IMR-90 (cell line): ENCODE results near the gene TUBB4A.

Source experiments
- BHLHE40 ChIP-seq: fragments of 150-350 bp; IDR thresholded peaks from 2 replicates; pipeline ENCODE4 v1.6.1; 2016; ENCODE audit warnings: mild to moderate bottlenecking, low read depth, low read length
- CEBPB ChIP-seq: IDR thresholded peaks from 2 replicates; pipeline ENCODE4 v1.6.1; 2012; ENCODE audit warnings: low read depth, low read length, improper control_type of control experiment
- CTCF ChIP-seq: conservative IDR thresholded peaks from 2 replicates; pipeline ENCODE4 v1.5.1; 2012; ENCODE audit warnings: mild to moderate bottlenecking, low read depth, low read length, improper control_type of control experiment
- ELK1 ChIP-seq: fragments of 150-350 bp; IDR thresholded peaks from 2 replicates; pipeline ENCODE4 v1.6.1; 2016; ENCODE audit warnings: low read depth, mild to moderate bottlenecking, low read length, moderate library complexity, borderline replicate concordance
- MAZ ChIP-seq: IDR thresholded peaks from 2 replicates; pipeline ENCODE4 v1.6.1; 2012; ENCODE audit warnings: low read depth, mild to moderate bottlenecking, low read length, improper control_type of control experiment, moderate library complexity, borderline replicate concordance
- POLR2A ChIP-seq: IDR thresholded peaks from 2 replicates; pipeline ENCODE4 v1.6.1; 2012; ENCODE audit warnings: mild to moderate bottlenecking, low read depth, low read length
- RAD21 ChIP-seq: IDR thresholded peaks from 2 replicates; pipeline ENCODE4 v1.6.1; 2012; ENCODE audit warnings: low read length, improper control_type of control experiment
- SMC3 ChIP-seq: fragments of 150-350 bp; IDR thresholded peaks from 2 replicates; pipeline ENCODE4 v1.6.1; 2016; ENCODE audit warnings: low read depth, mild to moderate bottlenecking, antibody characterized with exemption, low read length, moderate library complexity
- TF ChIP-seq, protein P1 (sequence below): fragments of 150-350 bp; IDR thresholded peaks from 2 replicates; pipeline ENCODE4 v1.6.1; 2017; ENCODE audit warnings: mild to moderate bottlenecking, antibody characterized with exemption, low read length, low read depth

GRCh38 chr19:6479836-6480398 lies 22.2 kb downstream of the TUBB4A start:
- TF ChIP-seq BHLHE40: no peak
- TF ChIP-seq ELK1: no peak
- TF ChIP-seq CTCF: no peak
- TF ChIP-seq POLR2A: no peak
- no peak for TF ChIP-seq MAZ
- TF ChIP-seq CEBPB: no peak
- no peak for TF ChIP-seq RAD21
- TF ChIP-seq SMC3: no peak
- TF ChIP-seq, protein P1, sequence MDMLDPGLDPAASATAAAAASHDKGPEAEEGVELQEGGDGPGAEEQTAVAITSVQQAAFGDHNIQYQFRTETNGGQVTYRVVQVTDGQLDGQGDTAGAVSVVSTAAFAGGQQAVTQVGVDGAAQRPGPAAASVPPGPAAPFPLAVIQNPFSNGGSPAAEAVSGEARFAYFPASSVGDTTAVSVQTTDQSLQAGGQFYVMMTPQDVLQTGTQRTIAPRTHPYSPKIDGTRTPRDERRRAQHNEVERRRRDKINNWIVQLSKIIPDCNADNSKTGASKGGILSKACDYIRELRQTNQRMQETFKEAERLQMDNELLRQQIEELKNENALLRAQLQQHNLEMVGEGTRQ: no peak
